C4-2B (cell line): ENCODE results near the gene FGGY.
"Not testable (repeated sequence)": the region's sequence is repeated elsewhere in the genome, so short reads cannot be mapped to it uniquely, and the experiment has no call there.

Experiments used
- H3K27ac ChIP-seq: fragments of 450-650 bp; 2 replicates; pipeline ENCODE4 v1.5.1; 2017
- CTCF ChIP-seq: fragments of 450-650 bp; conservative IDR thresholded peaks from 2 replicates; pipeline ENCODE4 v1.5.1; 2017; ENCODE audit warnings: mild to moderate bottlenecking
- ZFX ChIP-seq: fragments of 450-650 bp; IDR thresholded peaks from 2 replicates; pipeline ENCODE4 v1.6.1; 2017

The FGGY gene

GRCh38 chr1:59604191-59604590 lies 307.3 kb downstream of the FGGY start:
- H3K27ac ChIP-seq: no peak overlapping the region
- TF ChIP-seq CTCF: no peak
- no peak for TF ChIP-seq ZFX

- TF ChIP-seq CTCF (no peak), ZFX (no peak)
- H3K27ac ChIP-seq: no peak overlapping the region
Observed at GRCh38 chr1:59605184-59605583, 308.3 kb downstream of the FGGY start.

DNA sequence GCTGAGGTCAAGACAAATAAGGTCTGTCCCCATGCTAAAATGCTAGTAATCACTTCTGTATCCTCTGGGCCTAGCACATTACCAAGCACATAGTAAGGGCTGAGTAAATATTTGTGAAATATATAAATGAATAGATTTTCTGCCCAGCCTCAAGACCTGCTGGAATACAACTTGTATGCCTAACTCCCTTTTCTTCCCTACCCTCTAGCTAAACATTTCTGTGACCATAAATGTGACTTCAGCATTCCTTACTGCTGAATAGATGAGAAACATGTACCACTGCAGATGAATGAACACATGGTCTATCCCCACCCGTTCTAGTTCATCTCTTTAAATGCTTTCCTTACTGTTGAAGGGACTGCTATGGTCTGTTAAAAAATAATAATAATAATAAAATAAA lies 308.9 kb downstream of the FGGY start:
- no peak overlapping the region for H3K27ac ChIP-seq

GRCh38 chr1:59609245-59609644 lies 312.4 kb downstream of the FGGY start:
- TF ChIP-seq CTCF: no peak
- TF ChIP-seq ZFX: no peak

More for the DNA sequence above, 308.9 kb downstream of the FGGY start:
- no peak for TF ChIP-seq CTCF
- TF ChIP-seq ZFX: no peak

DNA sequence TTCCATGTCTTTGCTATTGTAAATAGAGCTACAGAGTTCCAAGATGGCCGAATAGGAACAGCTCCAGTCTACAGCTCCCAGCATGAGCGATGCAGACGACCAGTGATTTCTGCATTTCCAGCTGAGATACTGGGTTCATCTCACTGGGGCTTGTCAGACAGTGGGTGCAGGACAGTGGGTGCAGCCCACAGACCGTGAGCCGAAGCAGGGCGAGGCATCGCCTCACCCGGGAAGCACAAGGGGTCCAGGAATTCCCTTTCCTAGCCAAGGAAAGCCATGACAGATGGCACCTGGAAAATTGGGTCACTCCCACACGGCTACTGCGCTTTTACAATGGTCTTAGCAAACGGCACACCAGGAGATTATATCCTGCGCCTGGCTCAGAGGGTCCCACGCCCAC lies 313.6 kb downstream of the FGGY start:
- not testable (repeated sequence) for H3K27ac ChIP-seq

More at GRCh38 chr1:59609245-59609644, 312.4 kb downstream of the FGGY start:
- H3K27ac ChIP-seq: no peak overlapping the region

DNA sequence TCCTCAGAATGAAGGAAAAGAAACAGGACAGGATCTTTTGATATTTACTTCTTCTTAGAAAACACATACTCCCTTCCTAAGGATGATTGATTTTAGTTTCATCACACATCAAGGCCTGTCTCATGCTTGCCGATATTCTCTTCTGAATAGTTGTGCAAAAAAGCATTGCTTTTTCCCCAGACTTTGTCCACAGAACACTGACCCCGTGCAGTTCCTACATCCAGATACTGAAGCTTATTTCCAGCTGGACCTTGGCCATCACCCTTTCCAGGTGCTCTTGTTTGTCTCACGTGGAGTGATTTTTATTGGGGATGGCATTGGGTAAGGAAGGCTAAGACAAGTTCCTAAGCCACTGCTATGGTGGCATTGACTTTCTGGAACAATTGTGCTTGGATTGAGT lies 320.5 kb downstream of the FGGY start:
- no peak overlapping the region; the same call in 1 of the 2 replicates for H3K27ac ChIP-seq
- TF ChIP-seq ZFX: no peak
- TF ChIP-seq CTCF: no peak

- TF ChIP-seq CTCF: no peak
- no peak for TF ChIP-seq ZFX
- no peak overlapping the region for H3K27ac ChIP-seq
Observed at GRCh38 chr1:59619557-59619956, 322.7 kb downstream of the FGGY start.

GRCh38 chr1:59625384-59625783 lies 328.5 kb downstream of the FGGY start:
- no peak overlapping the region for H3K27ac ChIP-seq
- no peak for TF ChIP-seq ZFX
- TF ChIP-seq CTCF: no peak
